ENCODE data around the gene CABLES1.

Gene CABLES1

DNA sequence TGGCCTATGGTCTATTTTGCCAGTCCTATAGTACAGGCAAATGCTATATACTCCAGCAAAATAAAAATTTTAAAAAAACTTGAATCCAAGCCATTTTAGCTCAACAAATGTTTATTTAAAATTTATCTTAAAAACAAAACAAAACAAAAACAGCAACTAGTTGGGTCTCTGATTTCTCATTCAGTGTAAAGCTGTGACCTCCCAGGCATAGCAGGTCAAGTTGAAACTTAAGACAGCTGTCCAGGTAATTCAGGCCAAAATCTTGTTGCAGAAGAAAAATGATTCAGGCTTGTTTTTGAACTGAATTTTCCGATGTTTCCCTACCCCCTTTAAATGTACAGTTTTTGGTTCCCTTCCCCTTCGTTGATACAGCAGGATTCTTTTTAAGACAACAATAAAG is 58.5 kb downstream of the CABLES1 start:
- TF ChIP-seq, protein P1, sequence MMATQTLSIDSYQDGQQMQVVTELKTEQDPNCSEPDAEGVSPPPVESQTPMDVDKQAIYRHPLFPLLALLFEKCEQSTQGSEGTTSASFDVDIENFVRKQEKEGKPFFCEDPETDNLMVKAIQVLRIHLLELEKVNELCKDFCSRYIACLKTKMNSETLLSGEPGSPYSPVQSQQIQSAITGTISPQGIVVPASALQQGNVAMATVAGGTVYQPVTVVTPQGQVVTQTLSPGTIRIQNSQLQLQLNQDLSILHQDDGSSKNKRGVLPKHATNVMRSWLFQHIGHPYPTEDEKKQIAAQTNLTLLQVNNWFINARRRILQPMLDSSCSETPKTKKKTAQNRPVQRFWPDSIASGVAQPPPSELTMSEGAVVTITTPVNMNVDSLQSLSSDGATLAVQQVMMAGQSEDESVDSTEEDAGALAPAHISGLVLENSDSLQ (IDR thresholded peaks at IDR 0.05): no peak
- no peak for TF ChIP-seq FOXM1 (IDR thresholded peaks at IDR 0.05; ENCODE audit: borderline replicate concordance)
- TF ChIP-seq ARNT (IDR thresholded peaks at IDR 0.05): no peak
- no peak for TF ChIP-seq FOXA1 (IDR thresholded peaks at IDR 0.05)
- TF ChIP-seq SUZ12 (IDR thresholded peaks at IDR 0.05): no peak
- no peak for TF ChIP-seq HDGF (IDR thresholded peaks at IDR 0.05; ENCODE audit: borderline replicate concordance)
- no peak for TF ChIP-seq BHLHE40 (IDR thresholded peaks at IDR 0.05; ENCODE audit: borderline replicate concordance)
- no peak for TF ChIP-seq LEF1 (IDR thresholded peaks at IDR 0.05; ENCODE audit: borderline replicate concordance)
- TF ChIP-seq ELF4 (IDR thresholded peaks at IDR 0.05): no peak
- TF ChIP-seq FOXK2 (IDR thresholded peaks at IDR 0.05): no peak
- TF ChIP-seq ZNF384 (IDR thresholded peaks at IDR 0.05): no peak
- TF ChIP-seq L3MBTL2 (conservative IDR thresholded peaks at IDR 0.05): no peak
- no peak for TF ChIP-seq NFRKB (IDR thresholded peaks at IDR 0.05)
- TF ChIP-seq SP1 (IDR thresholded peaks at IDR 0.05): no peak
- TF ChIP-seq CTBP1 (IDR thresholded peaks at IDR 0.05; ENCODE audit: borderline replicate concordance): no peak
- TF ChIP-seq TARDBP (IDR thresholded peaks at IDR 0.05): no peak
- CTCF ChIA-PET: interaction anchor here (1.5 kb wide), 1 partner anchor 14 kb away, joined by 3 read pairs; no protein-coding TSS in a partner anchor
- POLR2A ChIA-PET: interaction anchor here (1.0 kb wide), 1 partner anchor 60 kb away, joined by 3 read pairs; no protein-coding TSS in a partner anchor
- no peak for DNase-seq (ENCODE audit: extremely low spot score)

DNA sequence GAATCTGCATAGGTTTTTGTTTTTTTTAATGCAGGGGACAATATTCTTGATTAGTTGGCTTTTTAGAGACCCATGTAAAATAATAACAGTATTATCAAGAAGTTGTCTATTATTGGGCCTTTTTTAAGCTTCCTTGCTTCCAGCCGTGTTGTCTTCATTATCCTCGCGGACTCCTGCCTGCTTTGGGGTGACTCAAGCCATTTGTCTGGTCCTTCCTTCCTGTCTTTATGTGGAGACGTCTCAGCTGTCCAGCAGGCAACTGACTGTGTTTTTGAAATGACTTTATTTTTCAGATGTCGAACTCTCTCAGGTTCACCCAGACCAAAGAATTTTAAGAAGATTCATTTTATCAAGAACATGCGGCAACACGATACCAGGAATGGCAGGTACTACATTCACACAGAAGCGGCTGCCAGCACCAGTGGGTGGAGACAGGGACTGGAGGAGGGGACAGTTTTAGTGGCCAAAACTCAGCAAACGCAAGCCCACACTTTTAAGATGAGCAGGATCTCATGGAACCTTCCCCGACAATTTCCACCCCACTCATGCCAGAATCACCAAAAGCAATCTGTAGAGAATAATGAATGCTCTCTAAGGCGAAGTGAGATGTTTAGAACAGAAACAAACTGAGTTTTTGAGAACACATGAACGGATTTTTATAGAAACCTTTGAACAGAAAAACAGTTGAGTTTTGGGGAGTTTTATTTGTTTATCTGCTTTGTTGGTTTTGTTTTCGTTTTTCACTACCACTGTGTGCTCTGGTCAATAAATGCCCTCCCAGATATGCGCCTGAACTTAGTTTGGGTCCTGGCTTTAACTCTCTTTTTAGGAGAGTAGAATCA is 59.1 kb downstream of the CABLES1 start:
- TF ChIP-seq FOXK2 (IDR thresholded peaks at IDR 0.05): no peak
- no peak for TF ChIP-seq L3MBTL2 (conservative IDR thresholded peaks at IDR 0.05)
- no peak for TF ChIP-seq TARDBP (IDR thresholded peaks at IDR 0.05)
- no peak for TF ChIP-seq SP1 (IDR thresholded peaks at IDR 0.05)
- TF ChIP-seq FOXM1 (IDR thresholded peaks at IDR 0.05; ENCODE audit: borderline replicate concordance): no peak
- TF ChIP-seq FOXA1 (IDR thresholded peaks at IDR 0.05): no peak
- TF ChIP-seq, protein P1 (IDR thresholded peaks at IDR 0.05): no peak
- no peak for TF ChIP-seq ARNT (IDR thresholded peaks at IDR 0.05)
- no peak for TF ChIP-seq SUZ12 (IDR thresholded peaks at IDR 0.05)
- no peak for TF ChIP-seq NFRKB (IDR thresholded peaks at IDR 0.05)
- no peak for TF ChIP-seq BHLHE40 (IDR thresholded peaks at IDR 0.05; ENCODE audit: borderline replicate concordance)
- no peak for TF ChIP-seq HDGF (IDR thresholded peaks at IDR 0.05; ENCODE audit: borderline replicate concordance)
- TF ChIP-seq LEF1 (IDR thresholded peaks at IDR 0.05; ENCODE audit: borderline replicate concordance): no peak
- no peak for TF ChIP-seq ELF4 (IDR thresholded peaks at IDR 0.05)
- no peak for TF ChIP-seq ZNF384 (IDR thresholded peaks at IDR 0.05)
- no peak for TF ChIP-seq CTBP1 (IDR thresholded peaks at IDR 0.05; ENCODE audit: borderline replicate concordance)
- POLR2A ChIA-PET: interaction anchor here (1.0 kb wide), 1 partner anchor 60 kb away, joined by 3 read pairs; no protein-coding TSS in a partner anchor
- DNase-seq (ENCODE audit: extremely low spot score): no peak
- CTCF ChIA-PET: interaction anchor here (1.5 kb wide), 1 partner anchor 13 kb away, joined by 3 read pairs; no protein-coding TSS in a partner anchor

DNA sequence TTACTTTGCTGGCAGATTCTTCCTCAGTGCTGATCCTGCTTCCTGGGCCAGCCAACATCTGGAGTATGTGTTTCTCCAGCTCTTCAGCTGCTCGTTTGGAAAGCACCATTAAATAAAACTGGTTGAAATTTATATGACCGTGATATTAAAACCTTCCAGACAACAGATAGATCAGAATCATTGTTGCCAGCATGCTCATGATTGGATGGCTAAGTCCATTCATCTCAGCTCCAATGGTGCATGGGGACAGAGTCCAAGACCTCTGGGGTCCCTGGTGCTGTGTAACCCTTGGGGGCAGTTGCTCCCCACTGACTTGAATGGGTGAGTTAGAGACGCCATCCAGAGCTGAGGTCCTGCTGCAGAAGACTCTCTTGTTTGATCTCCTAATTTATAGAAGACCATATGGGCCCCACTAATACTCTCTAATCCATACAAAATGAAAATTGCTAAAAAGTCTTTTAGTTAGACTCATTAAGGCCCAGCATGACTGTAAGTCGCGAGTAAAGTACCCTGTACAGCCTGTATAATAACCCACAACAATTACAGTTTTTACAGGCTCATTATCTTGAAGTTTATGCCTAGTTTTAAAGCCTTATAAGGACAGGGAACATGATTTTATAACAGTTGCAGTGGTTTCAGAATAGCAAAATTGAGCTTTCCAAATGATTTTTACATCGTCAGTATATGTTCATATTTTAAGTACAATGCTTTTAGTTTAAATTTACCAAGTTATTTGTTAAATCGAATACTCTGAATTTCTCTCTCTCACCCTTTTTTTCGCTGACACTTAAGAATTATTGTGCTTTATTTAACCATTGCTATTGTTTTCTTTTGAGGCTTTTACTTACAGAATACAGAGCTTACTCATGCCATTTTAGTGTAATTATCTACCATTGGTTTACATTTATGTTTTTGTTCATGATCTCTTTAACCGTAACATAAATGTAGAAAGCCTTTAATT is 60.0 kb downstream of the CABLES1 start:
- TF ChIP-seq FOXK2 (IDR thresholded peaks at IDR 0.05) (no peak), ARNT (IDR thresholded peaks at IDR 0.05) (no peak), FOXM1 (IDR thresholded peaks at IDR 0.05; ENCODE audit: borderline replicate concordance) (no peak), L3MBTL2 (conservative IDR thresholded peaks at IDR 0.05) (no peak), SP1 (IDR thresholded peaks at IDR 0.05) (no peak)
- TF ChIP-seq, protein P1 (IDR thresholded peaks at IDR 0.05): peak; percentile 27; the same call in 1 of the 2 replicates
- DNase-seq (ENCODE audit: extremely low spot score): no peak
- ChIA-PET CTCF (interaction anchor here (1.5 to 4.0 kb wide), 2 partner anchors 12 kb away, joined by 3 to 17 read pairs; no protein-coding TSS in a partner anchor), POLR2A (no interaction called here)

DNA sequence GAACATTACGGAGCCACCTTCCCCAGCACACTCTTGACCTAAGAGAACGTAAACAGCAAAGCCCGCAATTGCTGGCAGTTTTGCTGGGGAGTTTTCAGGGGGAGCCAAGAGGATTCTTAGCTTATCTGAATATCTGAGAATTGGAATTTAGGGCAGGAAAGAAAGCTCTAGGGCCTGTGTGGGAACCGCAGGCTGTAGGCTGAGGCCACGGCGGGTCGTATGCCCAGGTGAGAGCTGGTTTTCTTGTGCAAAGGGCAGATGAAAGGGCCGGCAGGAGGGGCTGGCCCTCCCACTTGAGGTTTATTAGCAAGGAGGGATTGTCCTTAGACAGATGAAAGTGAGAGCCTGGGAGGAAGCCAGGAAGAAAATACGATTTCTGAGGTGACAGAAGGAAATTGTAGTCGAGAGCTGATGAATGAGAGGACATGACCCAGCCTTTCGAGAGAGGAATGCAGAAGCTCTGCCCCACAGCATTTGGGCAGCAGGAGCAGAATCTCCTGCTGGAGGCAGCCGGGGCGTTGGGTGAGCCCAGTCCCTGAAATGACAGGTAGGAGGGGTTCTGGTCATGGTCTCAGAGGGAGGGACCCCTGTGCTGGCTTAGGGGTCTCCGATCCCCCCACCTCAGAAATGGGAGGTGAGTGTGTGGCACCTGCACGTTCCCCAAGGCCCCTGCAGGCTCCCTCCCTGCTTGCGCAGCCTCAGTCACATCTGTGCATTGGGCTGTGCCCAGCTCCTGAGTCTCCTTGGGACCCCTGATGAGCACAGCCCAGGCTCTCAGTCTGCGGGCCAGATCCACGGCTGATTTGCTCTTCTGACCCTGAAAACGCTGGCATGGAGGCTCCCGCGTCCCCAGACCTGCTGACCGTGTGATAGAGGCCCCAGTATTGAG is 61.1 kb downstream of the CABLES1 start:
- no peak for DNase-seq (ENCODE audit: extremely low spot score)

More for the DNA sequence above, 61.1 kb downstream of the CABLES1 start:
- ChIA-PET POLR2A (no interaction called here), CTCF (interaction anchor here (4.0 kb wide), 1 partner anchor 11 kb away, joined by 17 read pairs; no protein-coding TSS in a partner anchor)
- TF ChIP-seq ARNT (IDR thresholded peaks at IDR 0.05) (no peak), FOXM1 (IDR thresholded peaks at IDR 0.05; ENCODE audit: borderline replicate concordance) (no peak), CTBP1 (IDR thresholded peaks at IDR 0.05; ENCODE audit: borderline replicate concordance) (no peak), FOXA1 (IDR thresholded peaks at IDR 0.05) (no peak), SP1 (IDR thresholded peaks at IDR 0.05) (no peak), ELF4 (IDR thresholded peaks at IDR 0.05) (no peak), FOXK2 (IDR thresholded peaks at IDR 0.05) (no peak), BHLHE40 (IDR thresholded peaks at IDR 0.05; ENCODE audit: borderline replicate concordance) (no peak), HDGF (IDR thresholded peaks at IDR 0.05; ENCODE audit: borderline replicate concordance) (no peak), NFRKB (IDR thresholded peaks at IDR 0.05) (no peak), LEF1 (IDR thresholded peaks at IDR 0.05; ENCODE audit: borderline replicate concordance) (no peak)
- TF ChIP-seq, protein P1 (IDR thresholded peaks at IDR 0.05): no peak
